Measurements from ENCODE around the gene GALNT13.

GALNT13 gene

DNA sequence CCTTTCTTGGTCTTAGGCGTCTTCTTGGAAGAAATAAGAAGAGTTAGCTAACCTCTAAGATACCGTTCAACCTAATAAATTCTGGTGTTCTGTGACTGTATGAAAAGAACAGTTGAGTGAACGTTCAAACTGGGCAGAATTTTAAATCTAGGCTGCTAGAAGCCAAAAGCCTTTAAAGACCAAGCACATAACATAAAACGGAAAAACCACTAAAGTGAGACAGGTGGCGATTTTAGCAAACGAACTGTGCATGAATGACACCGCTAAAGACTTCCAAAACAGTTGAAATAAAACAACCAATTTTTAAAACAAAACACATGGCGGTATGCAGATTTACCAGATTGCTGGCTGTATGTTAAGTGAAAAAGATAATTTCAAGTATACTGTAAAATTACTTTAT, 73.1 kb downstream of the GALNT13 start:
- DNase-seq (ENCODE audit: low read depth in 2 of 2), result no peak

DNA sequence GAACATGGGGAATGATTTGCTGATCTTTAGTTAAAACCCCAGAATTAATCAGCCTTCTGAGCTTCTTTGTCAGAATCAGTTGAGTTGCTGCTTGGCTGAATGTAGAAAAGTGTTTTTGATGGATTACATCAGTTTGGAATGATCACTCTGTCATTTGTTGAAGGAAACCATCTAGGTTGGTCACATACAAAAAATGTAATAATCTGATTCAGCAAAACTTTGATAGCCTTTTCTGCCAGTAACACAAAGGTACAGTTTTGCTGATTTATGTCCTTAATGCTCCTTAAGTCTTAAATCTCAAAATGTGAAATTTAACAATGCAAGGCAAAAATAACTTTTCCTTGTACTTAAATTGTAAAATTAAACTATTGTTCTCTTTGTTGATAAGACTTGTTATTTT, 74.3 kb downstream of the GALNT13 start:
- DNase-seq (ENCODE audit: low read depth in 2 of 2), result no peak

DNA sequence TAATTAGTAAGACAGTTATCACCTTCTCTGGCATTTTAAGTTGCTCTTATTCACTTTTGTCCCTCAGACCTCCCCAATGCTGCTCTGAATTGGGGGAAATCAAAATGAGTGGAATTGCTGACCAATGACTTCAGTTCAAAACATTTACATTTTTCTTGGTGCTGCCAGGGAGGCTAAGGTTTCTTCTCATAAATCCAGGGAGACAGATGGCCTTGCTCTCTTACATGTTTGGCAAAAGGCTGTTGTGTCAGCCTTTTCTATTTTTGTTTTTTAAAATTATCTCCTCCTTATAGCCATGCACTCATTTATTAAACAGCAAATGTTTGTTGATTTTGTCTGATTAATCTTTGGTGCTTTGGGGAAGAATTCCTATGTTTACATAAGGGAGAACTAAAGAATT, 82.0 kb downstream of the GALNT13 start:
- no peak for DNase-seq (ENCODE audit: low read depth in 2 of 2)

DNA sequence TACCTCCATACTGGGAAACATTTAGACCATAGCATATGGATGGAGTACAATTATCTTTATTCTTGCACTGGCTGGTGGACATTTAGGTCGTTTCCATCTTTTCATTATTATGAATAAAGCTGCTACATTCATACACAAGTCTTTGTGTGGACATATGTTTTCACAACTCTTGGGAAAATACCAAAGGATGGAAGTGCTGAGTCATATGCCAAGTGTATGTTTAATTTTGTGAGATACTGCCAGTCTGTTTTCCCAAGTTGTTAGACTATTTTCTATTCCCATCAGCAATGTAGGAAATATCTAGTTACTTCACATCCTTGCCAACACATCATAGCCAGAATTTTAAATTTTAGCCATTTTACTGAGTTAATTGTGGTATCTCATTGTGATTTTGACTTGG, 91.5 kb downstream of the GALNT13 start:
- DNase-seq (ENCODE audit: low read depth in 2 of 2), result no peak

DNA sequence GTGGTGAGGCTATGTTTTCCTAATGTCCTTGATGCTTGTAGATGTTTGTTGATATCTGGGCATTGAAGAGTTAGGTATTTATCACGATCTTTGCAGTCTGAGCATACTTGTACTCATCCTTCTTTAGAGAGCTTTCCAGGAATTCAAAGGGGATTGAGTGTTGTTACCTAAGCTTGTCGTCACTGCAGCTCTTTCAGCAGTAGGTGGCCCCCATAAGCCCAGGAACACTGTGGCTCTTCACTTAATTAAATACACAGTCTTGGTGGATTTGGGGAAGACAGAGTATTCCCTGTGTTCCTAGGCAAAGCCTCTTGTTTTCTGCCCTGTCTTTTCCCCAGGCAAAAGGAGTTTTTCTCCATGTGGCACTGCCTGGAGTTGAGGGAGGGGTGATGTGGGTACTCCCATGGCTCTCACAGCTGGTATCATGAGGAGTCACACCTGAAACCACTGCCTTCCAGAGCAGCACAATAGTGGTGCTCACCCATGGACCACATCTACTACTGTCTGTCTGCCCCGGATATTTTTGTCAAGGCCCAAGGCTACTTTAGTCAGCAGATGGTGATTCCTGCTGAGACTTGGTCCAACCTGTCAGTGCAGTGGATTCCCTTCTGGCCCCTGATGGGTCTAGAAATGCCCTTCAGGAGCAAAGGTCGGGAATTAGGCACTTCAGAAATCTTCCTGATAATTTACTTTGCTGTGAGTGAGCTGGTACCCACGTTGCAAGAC, 95.7 kb downstream of the GALNT13 start:
- DNase-seq (ENCODE audit: low read depth in 2 of 2), result no peak

DNA sequence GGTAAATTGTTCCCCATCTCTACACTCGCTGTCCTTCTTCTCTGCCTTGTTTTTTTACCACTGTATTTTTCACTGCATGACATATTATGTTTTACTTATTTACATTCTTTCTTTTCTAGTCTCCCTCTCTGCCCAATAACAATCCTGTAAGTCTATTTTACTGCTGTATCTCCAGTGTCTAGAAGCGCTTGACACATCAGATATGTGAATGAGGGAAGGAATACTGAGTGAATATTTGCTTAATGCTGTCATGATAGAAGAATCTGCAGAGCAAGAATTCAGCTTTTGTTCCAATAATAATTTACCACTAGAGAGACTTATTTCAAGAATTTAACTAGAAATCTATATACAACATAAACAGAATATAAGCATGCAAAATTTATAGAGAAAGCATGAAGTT, 99.5 kb downstream of the GALNT13 start:
- no peak for DNase-seq (ENCODE audit: low read depth in 2 of 2)

DNA sequence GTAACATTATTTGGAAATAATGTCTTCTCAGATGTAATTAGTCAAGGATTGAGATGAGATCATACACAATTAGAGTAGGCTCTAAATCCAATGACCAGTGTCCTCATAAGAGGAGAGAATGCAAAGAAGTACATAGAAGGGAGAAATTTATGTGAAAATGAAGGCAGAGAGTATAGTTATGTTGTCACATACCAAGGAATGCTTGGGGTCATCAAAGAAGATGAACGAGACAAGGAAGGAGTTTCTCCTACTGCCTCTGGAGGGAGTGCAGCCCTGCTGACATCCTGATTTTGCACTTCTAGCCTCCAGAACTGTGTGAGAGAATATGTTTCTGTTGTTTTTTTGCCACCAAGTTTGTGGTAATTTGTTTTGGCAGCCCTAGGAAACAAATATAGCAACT, 100.1 kb downstream of the GALNT13 start:
- no peak for DNase-seq (ENCODE audit: low read depth in 2 of 2)

DNA sequence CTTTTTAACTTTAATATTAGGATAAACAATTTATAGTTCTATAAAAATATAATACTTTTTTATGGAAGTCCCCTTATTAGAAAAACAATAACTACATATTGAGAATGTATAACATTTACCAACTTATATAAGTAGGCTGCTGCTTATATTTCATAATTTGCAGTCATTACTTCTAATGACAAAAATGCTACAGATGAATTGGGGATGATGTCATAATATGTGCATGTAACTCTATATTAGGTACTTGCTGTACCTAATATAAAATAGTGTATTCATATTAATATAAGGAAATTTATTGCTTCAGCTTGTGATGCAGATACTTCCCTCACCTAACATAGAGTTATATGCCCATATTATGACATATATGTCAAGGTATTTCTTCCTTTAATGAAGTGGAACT, 100.7 kb downstream of the GALNT13 start:
- no peak for DNase-seq (ENCODE audit: low read depth in 2 of 2)

DNA sequence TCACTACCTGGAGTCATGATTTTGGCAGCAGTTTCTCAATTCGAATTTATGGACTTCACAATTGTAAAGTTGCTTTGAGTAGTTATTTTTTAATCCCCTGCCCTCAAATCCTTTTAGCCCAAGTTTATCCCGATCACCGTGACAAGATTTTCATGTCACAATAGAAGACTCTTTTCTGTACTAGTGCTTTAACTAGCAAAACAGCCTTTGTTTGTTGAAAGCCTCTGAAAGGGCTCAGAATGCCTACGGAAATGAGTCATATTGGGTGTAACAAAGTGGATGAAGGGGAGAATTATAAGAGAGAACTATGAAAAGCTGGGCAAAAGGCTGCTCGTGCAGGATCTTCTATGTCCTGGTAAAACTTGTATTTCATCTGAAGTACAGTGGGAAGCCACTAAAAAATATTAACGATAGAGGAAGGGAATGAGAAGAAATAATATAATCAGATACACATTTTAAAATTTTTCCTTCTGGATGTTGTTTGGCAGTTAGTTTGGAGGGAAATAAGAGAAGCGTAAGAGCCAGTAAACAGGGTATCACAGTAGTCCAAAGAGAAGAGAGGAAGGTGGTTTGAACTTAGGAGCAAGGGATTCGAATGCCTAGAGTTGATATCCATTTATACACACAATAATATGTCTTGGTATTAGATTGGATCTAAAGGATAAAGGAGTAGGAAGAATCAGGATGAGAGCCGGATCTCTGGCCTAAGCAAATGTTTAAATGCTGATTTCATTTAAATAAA, 114.9 kb downstream of the GALNT13 start:
- DNase-seq (ENCODE audit: low read depth in 2 of 2), result no peak

DNA sequence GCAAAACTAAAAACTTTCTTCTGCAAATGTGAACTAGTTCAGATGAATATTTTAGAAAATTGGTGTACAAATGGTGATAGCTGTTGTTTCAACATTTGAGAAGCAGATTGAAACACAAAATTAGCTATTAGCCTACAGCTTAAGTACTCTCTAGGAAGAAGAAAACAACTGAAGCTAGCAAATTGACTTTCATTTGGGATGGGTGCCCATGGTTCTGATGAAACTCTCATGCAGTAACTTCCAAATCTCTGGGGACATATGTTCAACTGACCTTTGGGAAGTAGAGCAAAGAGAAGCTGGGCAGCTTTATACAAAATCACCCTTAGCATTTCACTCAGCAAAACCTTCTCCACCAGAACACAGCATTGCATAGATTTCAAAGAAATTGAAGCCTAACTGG, 119.0 kb downstream of the GALNT13 start:
- DNase-seq (ENCODE audit: low read depth in 2 of 2), result no peak

DNA sequence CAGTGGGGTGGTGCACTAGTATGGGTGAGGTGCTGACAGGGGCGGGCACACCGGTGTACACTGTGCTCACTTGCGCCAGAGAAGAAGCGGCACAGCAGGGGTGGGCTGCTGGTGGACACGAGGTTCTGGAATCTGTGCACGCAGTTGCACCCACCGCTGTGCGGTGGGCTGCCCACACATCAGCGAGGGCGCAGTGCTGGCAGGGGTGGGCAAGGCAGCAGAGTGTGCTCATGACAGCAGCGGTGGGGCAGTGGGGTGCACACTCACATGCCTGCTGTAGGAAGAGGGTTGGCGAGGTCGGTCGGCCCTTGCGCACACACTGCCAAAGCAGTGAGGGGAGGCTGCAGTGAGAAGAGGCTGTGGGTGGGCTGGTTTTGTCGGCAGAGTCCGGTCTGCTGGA, 141.8 kb downstream of the GALNT13 start:
- no peak for DNase-seq (ENCODE audit: low read depth in 2 of 2)

DNA sequence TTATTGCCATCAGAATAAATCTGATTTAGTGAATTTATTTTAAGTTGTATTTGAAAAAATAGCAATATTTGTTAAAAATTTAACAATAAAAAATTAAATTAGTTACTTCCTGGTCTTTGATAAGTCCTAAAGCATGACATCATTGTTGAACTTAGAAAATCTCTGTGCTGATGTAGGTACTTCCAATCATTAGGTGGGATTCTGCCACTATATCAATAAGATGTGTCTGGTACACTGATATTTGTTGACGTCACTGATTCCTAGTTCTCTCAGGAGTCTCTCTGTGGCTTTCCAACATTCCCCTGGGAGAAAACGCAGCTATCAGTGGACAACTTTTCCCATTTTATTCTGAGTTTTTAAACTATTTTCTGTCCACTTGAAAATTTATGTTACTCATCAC, 143.5 kb downstream of the GALNT13 start:
- DNase-seq (ENCODE audit: low read depth in 2 of 2), result no peak

DNA sequence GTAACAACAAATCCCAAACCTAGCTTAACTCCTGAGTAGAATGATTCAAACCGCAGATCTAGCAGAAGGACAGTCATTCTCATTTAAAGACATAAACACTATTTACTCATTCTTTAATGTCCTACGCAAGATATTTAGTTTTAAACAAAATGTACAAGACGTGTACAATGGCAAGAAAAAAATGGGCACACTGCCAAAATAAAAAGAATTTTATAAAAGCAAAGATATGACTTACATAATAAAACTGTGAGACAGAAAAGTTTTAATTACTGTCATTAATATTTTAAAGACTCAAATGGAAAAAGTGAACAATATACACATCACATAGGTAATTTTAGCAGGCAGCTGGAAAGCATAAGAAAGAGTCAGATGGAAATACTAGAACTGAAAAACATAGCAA, 157.8 kb downstream of the GALNT13 start:
- no peak for DNase-seq (ENCODE audit: low read depth in 2 of 2)

DNA sequence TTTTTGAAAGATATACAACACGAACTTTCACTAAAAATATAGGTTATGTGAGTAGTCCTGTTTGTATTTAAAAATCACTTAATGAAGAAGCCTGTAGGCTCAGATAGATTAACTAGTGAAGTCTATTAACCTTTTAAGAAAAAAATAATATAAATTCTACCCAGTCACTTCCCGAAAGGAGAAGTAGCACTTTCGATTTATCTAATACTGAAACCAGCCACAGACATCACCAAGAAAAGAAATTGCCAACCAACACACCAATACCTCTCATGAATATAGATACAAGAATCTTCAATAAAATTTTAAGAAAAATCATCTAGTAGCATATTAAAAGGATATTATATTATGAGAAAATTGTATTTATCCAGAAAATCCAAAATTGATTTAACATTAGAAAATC, 160.5 kb downstream of the GALNT13 start:
- no peak for DNase-seq (ENCODE audit: low read depth in 2 of 2)

DNA sequence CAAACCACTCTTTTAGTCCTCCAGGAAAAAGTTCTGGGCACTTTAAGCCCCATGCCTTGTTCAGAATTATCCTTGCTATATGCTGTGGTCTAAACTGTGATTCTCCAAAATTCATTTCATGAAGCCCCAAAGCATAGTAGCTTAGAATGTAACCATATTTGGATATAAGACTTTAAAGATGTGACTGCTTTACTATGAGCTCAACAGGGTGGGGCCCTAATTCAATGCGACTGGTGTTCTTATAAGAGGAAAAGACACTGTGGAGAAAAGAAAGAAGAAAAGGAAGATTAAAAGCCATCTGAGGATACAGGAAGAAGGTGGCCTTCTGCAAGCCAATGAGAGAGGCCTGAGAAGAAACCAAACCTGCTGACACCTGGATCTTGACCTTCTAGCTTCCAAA, 174.8 kb downstream of the GALNT13 start:
- no peak for DNase-seq (ENCODE audit: low read depth in 2 of 2)

DNA sequence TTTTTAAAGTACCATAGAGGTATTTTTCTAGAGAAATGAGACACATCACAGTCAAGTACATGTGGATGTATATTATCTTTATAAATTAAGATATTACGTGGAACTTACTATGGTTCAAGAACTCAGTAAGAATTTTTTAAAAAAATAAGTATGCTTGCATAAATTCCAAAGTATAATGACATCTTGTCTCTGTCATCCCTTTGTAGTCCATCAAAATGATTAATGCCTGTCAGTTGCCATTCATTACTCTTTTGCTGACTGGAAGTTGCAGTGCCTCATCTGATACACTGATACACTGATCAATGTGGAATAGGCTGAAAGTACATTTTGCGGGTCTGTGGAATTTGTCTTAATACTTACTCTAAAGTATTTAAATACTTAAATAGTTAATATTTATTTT, 177.2 kb downstream of the GALNT13 start:
- no peak for DNase-seq (ENCODE audit: low read depth in 2 of 2)

DNA sequence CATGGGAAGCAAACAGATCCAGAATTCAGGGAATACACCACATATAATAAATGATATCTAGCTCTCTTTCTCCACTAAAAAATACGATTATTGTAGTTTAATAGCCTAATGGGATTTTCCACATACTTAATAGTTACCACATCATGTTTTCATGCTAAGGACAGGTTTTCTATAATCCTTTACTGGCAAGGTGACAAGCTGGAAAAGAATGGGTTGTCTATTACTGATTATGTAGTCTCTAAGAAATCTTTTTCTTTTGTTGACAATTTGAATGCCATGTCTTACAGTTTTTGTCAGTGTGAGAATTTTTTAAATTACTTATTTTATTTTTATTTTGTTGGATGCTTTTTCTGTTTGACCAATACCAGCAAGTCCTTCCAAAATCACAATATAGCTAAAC, 177.8 kb downstream of the GALNT13 start:
- no peak for DNase-seq (ENCODE audit: low read depth in 2 of 2)

DNA sequence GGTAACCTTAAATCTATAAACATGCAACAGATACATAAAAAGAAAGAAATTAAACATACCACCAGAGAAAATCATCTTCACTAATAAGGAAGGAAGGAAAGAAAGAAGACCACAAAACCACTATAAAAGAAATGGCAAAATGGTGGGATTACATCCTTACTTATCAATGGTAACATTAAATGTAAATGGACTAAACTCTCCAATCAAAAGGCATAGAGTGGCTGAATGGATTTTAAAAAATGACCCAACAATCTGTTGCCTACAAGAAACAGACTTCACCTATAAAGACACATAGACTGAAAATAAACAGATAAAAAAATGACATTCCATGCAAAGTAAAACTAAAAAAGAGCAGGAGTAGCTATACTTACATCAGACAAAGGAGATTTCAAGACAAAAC, 195.4 kb downstream of the GALNT13 start:
- DNase-seq (ENCODE audit: low read depth in 2 of 2), result no peak

DNA sequence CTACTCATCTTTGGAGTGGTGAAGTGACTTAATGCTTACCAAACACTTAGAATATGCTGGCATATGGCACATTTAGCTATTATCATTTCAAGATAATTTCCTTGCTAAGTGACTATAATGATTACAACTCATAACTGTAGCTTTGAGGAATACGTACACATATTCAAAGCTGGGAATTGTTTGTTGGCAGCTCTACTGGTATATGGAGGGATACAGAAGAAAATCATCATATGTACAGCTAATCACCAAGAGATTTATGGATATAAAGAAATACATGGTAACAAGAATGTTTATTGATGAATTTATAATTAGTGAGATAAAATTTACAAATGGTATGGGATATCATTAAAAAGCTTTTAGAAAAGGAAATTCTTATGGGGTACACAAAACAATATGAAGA, 207.2 kb downstream of the GALNT13 start:
- no peak for DNase-seq (ENCODE audit: low read depth in 2 of 2)

DNA sequence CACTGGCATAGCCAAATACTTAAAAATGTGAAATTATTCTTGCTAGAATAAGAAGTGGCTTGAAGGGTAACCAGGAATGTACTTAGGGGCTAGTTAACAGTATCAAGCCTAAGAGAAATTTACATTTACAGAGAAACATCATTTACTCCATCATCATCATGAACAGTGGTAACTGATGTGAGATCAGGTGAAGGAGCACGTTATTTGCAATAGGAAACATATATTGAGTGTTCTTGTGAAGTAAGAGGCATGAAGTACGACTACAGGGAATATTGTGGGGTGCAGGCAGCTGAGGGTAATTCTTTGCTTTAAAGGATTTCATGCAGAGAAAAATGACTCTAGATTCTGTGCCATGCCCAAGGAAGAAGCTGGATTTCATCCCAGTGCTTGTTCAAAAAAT, 220.8 kb downstream of the GALNT13 start:
- no peak for DNase-seq (ENCODE audit: low read depth in 2 of 2)

DNA sequence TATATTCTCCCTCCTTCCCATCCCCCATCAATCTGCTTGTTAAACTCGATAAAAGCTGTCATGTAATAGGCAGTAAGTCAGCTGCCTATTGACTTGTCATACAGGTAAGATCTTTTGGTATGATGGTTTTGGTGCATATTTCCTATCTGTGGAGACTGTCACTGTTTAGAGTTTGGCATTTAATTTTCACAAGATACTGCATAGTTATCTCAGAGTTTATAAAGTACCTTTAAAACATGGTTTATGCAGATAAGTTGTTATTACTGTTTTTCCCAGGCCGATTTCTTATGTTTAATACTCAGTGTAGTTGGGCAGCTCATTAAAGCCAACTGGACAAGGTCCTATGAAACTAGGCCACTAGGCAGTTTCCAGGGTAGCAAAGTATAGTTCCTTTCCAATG, 222.1 kb downstream of the GALNT13 start:
- no peak for DNase-seq (ENCODE audit: low read depth in 2 of 2)

DNA sequence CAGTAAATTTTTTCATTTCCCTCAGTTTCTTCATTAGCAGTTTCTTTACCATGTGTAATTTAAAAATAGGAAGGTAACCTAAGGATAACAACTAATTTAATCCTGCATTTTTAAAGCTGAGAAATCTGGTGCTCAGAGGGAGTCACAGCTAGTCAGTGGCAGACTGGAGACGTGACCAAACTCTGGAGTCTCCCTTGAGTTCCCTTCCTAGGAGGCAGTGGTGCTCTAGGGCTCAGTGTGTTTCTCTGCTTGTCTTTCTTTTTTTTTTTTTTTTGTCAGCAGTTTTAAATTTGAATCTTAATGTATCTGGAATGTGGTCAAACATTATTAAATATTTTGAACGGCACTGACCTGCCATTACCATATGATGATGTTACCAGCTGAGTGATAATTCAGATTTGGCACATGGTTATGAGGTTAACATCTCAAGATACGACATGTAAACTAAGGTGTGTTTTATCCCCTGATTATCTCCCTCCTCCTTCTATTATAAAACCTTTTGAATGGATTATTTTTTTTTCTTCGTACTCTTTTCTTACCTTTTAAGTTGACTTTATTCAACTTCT, 226.2 kb downstream of the GALNT13 start:
- no peak for DNase-seq (ENCODE audit: low read depth in 2 of 2)

DNA sequence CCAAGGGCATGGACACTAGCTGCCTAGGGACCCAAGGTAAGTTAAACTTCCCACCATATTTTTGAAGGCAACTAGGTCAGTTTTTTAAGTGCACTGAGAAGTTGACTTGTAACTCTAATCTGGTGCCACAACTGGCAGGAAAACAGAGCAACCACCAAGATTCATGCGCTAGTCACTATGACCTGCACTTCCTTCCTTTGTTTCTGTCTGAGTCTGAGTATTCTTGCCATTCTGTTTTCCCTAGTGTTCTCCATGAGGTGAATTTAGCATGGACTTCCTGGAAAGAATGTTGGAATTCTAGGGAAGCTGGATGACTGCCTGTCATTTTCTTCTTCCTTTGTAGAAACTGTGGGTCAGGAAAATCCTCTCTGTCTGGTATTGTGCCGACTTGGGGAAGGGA, 249.0 kb downstream of the GALNT13 start:
- DNase-seq (ENCODE audit: low read depth in 2 of 2), result no peak

Data from stimulated activated CD4-positive, alpha-beta T cell treated with anti-CD3 and anti-CD28 coated beads, Interleukin-4, amount 100 ng/mL, for 48 hours (primary cell).